ENCODE results near the gene ATXN7L1. TPM values are rescaled to one million over a fixed set of nuclear protein-coding genes. Genes with fewer than 3 reads are reported as not detected.

Gene ATXN7L1
- total RNA-seq, 1 experiment from 2014 or later = 29.9 TPM

DNA sequence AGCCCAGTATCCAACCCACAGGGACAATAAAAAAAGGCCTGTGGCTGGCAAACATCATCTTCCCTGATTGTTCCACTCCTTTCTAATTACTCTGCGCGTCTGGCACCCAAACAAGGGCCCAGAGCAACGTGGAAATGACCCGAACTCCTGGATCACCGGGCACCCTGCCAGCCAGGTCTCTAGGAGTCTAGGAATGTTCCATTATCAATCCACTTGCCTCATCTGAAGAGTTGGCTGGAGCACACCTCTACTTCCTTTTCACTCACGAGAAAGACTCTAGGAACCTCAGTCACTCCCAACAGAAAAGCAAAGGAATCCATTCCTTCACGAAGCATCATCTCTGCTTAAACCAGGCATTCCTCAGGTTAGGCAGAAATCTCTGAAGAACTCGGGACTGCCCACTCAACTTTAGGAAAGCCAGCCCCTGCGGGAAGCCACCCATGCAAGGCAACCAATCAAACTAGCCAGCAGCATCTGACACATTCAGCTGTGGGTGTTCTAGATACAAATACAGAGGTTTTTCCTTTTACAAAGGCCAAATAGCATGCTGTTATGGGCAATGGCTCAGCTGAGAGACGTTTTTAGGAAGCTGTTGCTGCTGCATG lies 37.7 kb downstream of the ATXN7L1 start:
- no peak for DNase-seq (ENCODE audit: low spot score)
- intact Hi-C loops (cut with micrococcal nuclease; ENCODE audit: unreplicated experiment) = no loop called here
- POLR2A ChIA-PET (ENCODE audit: low non-redundant PET) = no interaction called here

GRCh38 chr7:105837765-105838626 lies 38.4 kb downstream of the ATXN7L1 start:
- intact Hi-C loops (cut with micrococcal nuclease; ENCODE audit: unreplicated experiment) = no loop called here
- no peak for DNase-seq (ENCODE audit: low spot score)
- CTCF ChIA-PET = no interaction called here
- Histone ChIP-seq H3K4me3 (ENCODE audit: low read depth, low read length, poor library complexity, severe bottlenecking) (no peak overlapping the region), H3K27ac (ENCODE audit: low read depth, low read length, poor library complexity, severe bottlenecking) (no peak overlapping the region), H3K36me3 (ENCODE audit: insufficient read depth, low read length, poor library complexity, severe bottlenecking) (no peaks in the 10 kb centered on the region), H3K9me3 (ENCODE audit: low read depth, low read length, poor library complexity, severe bottlenecking) (no peaks in the 10 kb centered on the region), H3K4me1 (ENCODE audit: insufficient read depth, low read length, poor library complexity, severe bottlenecking) (peaks cover 9% of the 10 kb centered on the region), H3K27me3 (replicated peaks; ENCODE audit: insufficient read depth, low read depth, low read length, poor library complexity) (no peaks in the 10 kb centered on the region)
- no peak for TF ChIP-seq EZH2 (IDR thresholded peaks at IDR 0.05; ENCODE audit: borderline replicate concordance, low read depth, low read length, poor library complexity, severe bottlenecking)
- TF ChIP-seq CTCF (conservative IDR thresholded peaks at IDR 0.05; ENCODE audit: low read depth, low read length) = no peak
- POLR2A ChIA-PET (ENCODE audit: low non-redundant PET) = no interaction called here
- no TSS peak for BruUV-seq (replicated peaks)

More for the DNA sequence above, 37.7 kb downstream of the ATXN7L1 start:
- Histone ChIP-seq H3K4me3 (ENCODE audit: low read depth, low read length, poor library complexity, severe bottlenecking) (no peak overlapping the region), H3K9me3 (ENCODE audit: low read depth, low read length, poor library complexity, severe bottlenecking) (no peaks in the 10 kb centered on the region), H3K4me1 (ENCODE audit: insufficient read depth, low read length, poor library complexity, severe bottlenecking) (peaks cover 9% of the 10 kb centered on the region), H3K36me3 (ENCODE audit: insufficient read depth, low read length, poor library complexity, severe bottlenecking) (no peaks in the 10 kb centered on the region), H3K27me3 (replicated peaks; ENCODE audit: insufficient read depth, low read depth, low read length, poor library complexity) (no peaks in the 10 kb centered on the region), H3K27ac (ENCODE audit: low read depth, low read length, poor library complexity, severe bottlenecking) (no peak overlapping the region)
- no peak for TF ChIP-seq CTCF (conservative IDR thresholded peaks at IDR 0.05; ENCODE audit: low read depth, low read length)
- TF ChIP-seq EZH2 (IDR thresholded peaks at IDR 0.05; ENCODE audit: borderline replicate concordance, low read depth, low read length, poor library complexity, severe bottlenecking) = no peak
- BruUV-seq (replicated peaks) = no TSS peak
- CTCF ChIA-PET = interaction anchor here (0.5 kb wide), 1 partner anchor 409 kb away, joined by 3 read pairs; no protein-coding TSS in a partner anchor

DNA sequence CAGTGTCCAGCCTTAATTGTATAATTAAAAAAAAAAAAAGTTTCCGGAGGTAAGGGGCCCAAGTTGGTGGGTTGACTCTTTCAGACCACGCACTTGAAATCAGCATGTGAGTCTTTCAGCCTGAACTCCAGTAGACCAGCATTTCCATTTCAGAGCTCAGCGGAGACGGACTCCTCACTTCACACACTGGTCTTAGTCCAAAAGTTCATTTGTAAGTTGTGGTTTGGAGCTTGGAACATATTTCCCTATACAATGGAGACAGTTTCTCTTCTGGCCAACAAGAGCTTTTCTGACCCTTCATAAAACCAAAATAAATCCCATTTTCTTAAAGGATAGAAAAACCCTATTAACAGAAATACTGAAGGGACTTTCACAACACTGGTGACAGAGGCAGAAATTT lies 41.0 kb downstream of the ATXN7L1 start:
- H3K27me3 ChIP-seq (replicated peaks; ENCODE audit: insufficient read depth, low read depth, low read length, poor library complexity) = no peaks in the 10 kb centered on the region
- ChIA-PET CTCF (no interaction called here), POLR2A (ENCODE audit: low non-redundant PET) (no interaction called here)
- no peak for DNase-seq (ENCODE audit: low spot score)
- H3K9me3 ChIP-seq (ENCODE audit: low read depth, low read length, poor library complexity, severe bottlenecking) = no peaks in the 10 kb centered on the region
- peaks cover 22% of the 10 kb centered on the region for H3K4me1 ChIP-seq (ENCODE audit: insufficient read depth, low read length, poor library complexity, severe bottlenecking)
- H3K27ac ChIP-seq (ENCODE audit: low read depth, low read length, poor library complexity, severe bottlenecking) = no peak overlapping the region
- H3K36me3 ChIP-seq (ENCODE audit: insufficient read depth, low read length, poor library complexity, severe bottlenecking) = no peaks in the 10 kb centered on the region
- BruUV-seq (replicated peaks) = no TSS peak
- H3K4me3 ChIP-seq (ENCODE audit: low read depth, low read length, poor library complexity, severe bottlenecking) = no peak overlapping the region
- intact Hi-C loops (cut with micrococcal nuclease; ENCODE audit: unreplicated experiment) = no loop called here
- TF ChIP-seq CTCF (conservative IDR thresholded peaks at IDR 0.05; ENCODE audit: low read depth, low read length) (no peak), EZH2 (IDR thresholded peaks at IDR 0.05; ENCODE audit: borderline replicate concordance, low read depth, low read length, poor library complexity, severe bottlenecking) (no peak)
